Mesothelial cell of epicardium (in vitro differentiated cells): ENCODE data around the gene SLIT3. TPM values are rescaled to one million over a fixed set of nuclear protein-coding genes. Genes with fewer than 3 reads are reported as not detected.

Experiments
- DNase-seq, 2 experiments: peaks; one replicate each; pipeline ENCODE4 v3.0.0; 2021; ENCODE audit warnings: low spot score in 2 of 2; ENCODE audit not compliant: unreplicated experiment in 2 of 2
- H3K27ac Mint-ChIP-seq: 2 replicates; pipeline ENCODE4 v1.8.0; 2021; ENCODE audit warnings: mixed read lengths
- H3K27me3 Mint-ChIP-seq: 2 replicates; pipeline ENCODE4 v1.8.0; 2021; ENCODE audit warnings: low read depth, mixed read lengths
- H3K36me3 Mint-ChIP-seq: 2 replicates; pipeline ENCODE4 v1.8.0; 2021; ENCODE audit warnings: mixed read lengths
- H3K4me1 Mint-ChIP-seq: 2 replicates; pipeline ENCODE4 v1.8.0; 2021; ENCODE audit warnings: mixed read lengths
- H3K4me3 Mint-ChIP-seq: 2 replicates; pipeline ENCODE4 v1.8.0; 2021; ENCODE audit warnings: mild to moderate bottlenecking, moderate library complexity, mixed read lengths
- H3K9me3 Mint-ChIP-seq: 2 replicates; pipeline ENCODE4 v1.8.0; 2021; ENCODE audit warnings: mixed read lengths
- total RNA-seq: library from RNA; stranded (reverse); gene quantifications from 3 replicates; pipeline ENCODE4 v1.2.1, GENCODE V29; 2021
- TF ChIP-seq, protein P1 (sequence below): fragments of 200-600 bp; sonication (generic); IDR thresholded peaks from one replicate; pipeline ENCODE4 v1.5.0; 2021; ENCODE audit warnings: antibody characterized with exemption; ENCODE audit not compliant: unreplicated experiment

Gene SLIT3
- total RNA-seq, 1 donor from 2014 or later: 65.1 TPM

DNA sequence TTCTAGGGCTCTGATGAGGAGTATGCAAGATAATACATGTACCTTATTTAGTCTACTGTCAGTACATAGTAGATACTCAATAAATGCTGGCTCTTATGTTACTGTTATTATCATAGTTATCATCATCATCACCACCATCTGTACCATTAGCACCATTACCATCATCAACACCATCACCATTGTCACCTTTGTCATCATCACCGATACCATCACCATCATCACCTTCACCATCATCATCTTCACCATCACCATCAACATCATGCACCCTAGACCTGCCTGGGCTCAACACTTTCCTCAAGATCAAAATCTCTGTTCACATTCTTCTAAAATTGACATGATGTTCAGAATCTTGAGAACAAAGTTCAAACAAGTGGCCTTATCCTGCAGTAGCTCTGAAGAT is 595.6 kb downstream of the SLIT3 start:
- H3K9me3 Mint-ChIP-seq: no peaks in the 10 kb centered on the region
- H3K27ac Mint-ChIP-seq: no peak overlapping the region
- H3K36me3 Mint-ChIP-seq: no peaks in the 10 kb centered on the region
- peaks cover 1% of the 10 kb centered on the region for H3K4me1 Mint-ChIP-seq
- no peak overlapping the region for H3K4me3 Mint-ChIP-seq
- TF ChIP-seq, protein P1, sequence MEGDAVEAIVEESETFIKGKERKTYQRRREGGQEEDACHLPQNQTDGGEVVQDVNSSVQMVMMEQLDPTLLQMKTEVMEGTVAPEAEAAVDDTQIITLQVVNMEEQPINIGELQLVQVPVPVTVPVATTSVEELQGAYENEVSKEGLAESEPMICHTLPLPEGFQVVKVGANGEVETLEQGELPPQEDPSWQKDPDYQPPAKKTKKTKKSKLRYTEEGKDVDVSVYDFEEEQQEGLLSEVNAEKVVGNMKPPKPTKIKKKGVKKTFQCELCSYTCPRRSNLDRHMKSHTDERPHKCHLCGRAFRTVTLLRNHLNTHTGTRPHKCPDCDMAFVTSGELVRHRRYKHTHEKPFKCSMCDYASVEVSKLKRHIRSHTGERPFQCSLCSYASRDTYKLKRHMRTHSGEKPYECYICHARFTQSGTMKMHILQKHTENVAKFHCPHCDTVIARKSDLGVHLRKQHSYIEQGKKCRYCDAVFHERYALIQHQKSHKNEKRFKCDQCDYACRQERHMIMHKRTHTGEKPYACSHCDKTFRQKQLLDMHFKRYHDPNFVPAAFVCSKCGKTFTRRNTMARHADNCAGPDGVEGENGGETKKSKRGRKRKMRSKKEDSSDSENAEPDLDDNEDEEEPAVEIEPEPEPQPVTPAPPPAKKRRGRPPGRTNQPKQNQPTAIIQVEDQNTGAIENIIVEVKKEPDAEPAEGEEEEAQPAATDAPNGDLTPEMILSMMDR: no peak
- no peak for DNase-seq
- H3K27me3 Mint-ChIP-seq: peaks cover 5% of the 10 kb centered on the region

GRCh38 chr5:168702511-168702910 is 598.4 kb downstream of the SLIT3 start:
- Mint-ChIP-seq H3K27me3 (peaks cover 5% of the 10 kb centered on the region), H3K9me3 (no peaks in the 10 kb centered on the region), H3K4me1 (peaks cover 15% of the 10 kb centered on the region), H3K4me3 (no peak overlapping the region), H3K27ac (no peak overlapping the region), H3K36me3 (no peaks in the 10 kb centered on the region)
- TF ChIP-seq, protein P1: no peak
- no peak for DNase-seq

DNA sequence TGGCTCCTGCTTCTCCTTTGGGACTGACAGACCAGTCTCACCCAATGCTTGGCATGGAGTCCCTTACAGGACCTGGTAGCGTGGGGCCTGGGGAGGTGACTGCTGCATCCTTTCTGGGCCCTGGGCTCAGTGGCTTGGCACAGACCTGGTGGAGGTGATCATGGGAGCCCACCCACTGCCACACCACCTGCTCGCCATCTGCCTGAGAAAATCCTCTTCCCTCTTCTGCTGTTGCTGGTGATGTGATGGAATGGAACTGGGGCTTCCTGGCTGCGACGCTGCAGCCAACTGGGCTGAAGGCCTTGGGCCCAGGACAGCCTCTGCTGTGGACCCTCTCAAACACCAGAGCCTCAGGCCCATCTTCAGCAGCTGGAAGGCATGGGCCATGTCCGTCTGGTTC is 599.3 kb downstream of the SLIT3 start:
- Mint-ChIP-seq H3K4me1 (peaks cover 22% of the 10 kb centered on the region), H3K4me3 (no peak overlapping the region), H3K36me3 (no peaks in the 10 kb centered on the region), H3K9me3 (no peaks in the 10 kb centered on the region), H3K27me3 (peaks cover 5% of the 10 kb centered on the region), H3K27ac (no peak overlapping the region)
- no peak for DNase-seq
- TF ChIP-seq, protein P1: no peak

- peaks cover 35% of the 10 kb centered on the region for H3K4me1 Mint-ChIP-seq
- H3K36me3 Mint-ChIP-seq: no peaks in the 10 kb centered on the region
- no peak overlapping the region for H3K27ac Mint-ChIP-seq
- no peak for DNase-seq
- H3K4me3 Mint-ChIP-seq: no peak overlapping the region
- TF ChIP-seq, protein P1: no peak
- H3K27me3 Mint-ChIP-seq: no peaks in the 10 kb centered on the region
- H3K9me3 Mint-ChIP-seq: no peaks in the 10 kb centered on the region
Observed at GRCh38 chr5:168699002-168699401, 601.9 kb downstream of the SLIT3 start.

DNA sequence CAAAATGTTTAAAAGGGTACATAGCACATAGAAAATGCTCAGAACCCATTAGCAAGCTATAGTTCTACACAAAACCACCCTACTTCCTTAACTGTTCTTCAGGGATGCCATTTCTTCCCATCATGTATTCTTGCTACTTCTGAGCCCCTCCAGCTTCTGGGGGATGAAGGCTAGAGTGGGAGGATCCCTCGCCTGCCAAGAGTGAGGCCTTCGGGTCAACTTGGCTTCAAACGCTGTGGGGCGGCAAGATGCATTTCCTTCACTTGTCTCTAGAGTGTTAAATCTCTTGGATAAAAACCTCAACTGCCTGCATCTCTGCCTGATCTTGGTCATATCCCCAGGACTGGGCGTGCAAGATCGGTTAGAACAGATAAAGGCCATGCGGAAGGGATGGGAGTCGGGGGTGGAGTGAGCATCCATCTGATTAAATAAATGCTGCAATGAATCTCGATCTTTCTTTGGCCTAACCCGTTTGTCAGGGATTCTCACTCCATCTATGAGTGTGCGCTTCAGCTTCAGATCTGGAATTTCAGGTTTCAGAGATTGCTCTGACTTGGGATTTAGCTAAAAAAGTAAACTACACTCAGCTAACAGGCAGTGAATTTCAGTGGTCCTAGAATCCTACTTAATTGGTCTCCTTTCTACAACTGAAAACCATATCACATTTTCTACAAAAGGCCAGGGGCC is 603.8 kb downstream of the SLIT3 start:
- Mint-ChIP-seq H3K4me1 (peaks cover 53% of the 10 kb centered on the region), H3K9me3 (no peaks in the 10 kb centered on the region), H3K36me3 (no peaks in the 10 kb centered on the region), H3K4me3 (no peak overlapping the region), H3K27me3 (no peaks in the 10 kb centered on the region), H3K27ac (peak overlapping the region; percentile 17)
- DNase-seq: no peak
- TF ChIP-seq, protein P1: no peak
